ENCODE data around the gene PHTF1.

DNA sequence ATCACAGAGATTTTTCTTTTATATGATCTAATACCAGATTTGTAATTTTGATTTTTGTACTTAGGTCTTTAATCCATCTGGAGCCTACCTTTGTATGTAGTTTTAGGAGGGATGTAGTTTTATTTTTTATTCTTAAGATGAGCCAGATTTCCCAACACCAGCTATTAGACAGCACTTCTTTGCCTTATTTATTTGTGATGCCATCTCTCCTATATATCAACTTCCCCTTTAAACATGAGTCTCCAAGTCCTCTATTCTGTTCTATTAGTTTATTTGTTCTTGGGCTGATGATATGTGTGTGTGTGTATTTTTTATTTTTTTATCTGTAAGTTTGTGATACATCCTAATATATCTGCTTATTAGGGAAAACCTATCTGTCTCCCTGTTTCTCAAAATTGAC, 94.2 kb downstream of the PHTF1 start:
- TF ChIP-seq, protein P1, sequence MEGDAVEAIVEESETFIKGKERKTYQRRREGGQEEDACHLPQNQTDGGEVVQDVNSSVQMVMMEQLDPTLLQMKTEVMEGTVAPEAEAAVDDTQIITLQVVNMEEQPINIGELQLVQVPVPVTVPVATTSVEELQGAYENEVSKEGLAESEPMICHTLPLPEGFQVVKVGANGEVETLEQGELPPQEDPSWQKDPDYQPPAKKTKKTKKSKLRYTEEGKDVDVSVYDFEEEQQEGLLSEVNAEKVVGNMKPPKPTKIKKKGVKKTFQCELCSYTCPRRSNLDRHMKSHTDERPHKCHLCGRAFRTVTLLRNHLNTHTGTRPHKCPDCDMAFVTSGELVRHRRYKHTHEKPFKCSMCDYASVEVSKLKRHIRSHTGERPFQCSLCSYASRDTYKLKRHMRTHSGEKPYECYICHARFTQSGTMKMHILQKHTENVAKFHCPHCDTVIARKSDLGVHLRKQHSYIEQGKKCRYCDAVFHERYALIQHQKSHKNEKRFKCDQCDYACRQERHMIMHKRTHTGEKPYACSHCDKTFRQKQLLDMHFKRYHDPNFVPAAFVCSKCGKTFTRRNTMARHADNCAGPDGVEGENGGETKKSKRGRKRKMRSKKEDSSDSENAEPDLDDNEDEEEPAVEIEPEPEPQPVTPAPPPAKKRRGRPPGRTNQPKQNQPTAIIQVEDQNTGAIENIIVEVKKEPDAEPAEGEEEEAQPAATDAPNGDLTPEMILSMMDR (IDR thresholded peaks at IDR 0.05), result no peak
- TF ChIP-seq POLR2A (IDR thresholded peaks at IDR 0.05), result no peak
